Spleen (tissue), 7 donors: ENCODE data around the gene FBLIM1.

Experiments
- CTCF ChIP-seq, 11 experiments: fragments of 200-600 bp in 7 of 11; fragments of 450-650 bp in 4 of 11; sonication (generic) in 4 of 11; IDR thresholded peaks in 8 of 11; conservative IDR thresholded peaks in 3 of 11; 1 replicate in 7 of 11; 2 replicates in 4 of 11; pipeline versions ENCODE4 v1.4.0 to v1.8.0; 2016 to 2021; ENCODE audit warnings: antibody characterized with exemption in 11 of 11, inconsistent platforms in 4 of 11, mild to moderate bottlenecking in 1 of 11
- POLR2A ChIP-seq, 3 donors: fragments of 450-650 bp; IDR thresholded peaks; one replicate each; pipeline ENCODE4 v1.5.1; 2017; ENCODE audit warnings: antibody characterized with exemption in 3 of 3, mild to moderate bottlenecking in 1 of 3
- POLR2AphosphoS5 ChIP-seq, 3 donors: sonication (generic); formaldehyde crosslinking; IDR thresholded peaks; one replicate each; pipeline ENCODE4 v1.5.1; 2017; ENCODE audit warnings: antibody characterized with exemption in 3 of 3
- donor health status: DM: no; HTN: no; CAD: no; lungs with moderate emphysema.
- donor health status: DM: no; HTN: no; CAD: no.
- donor health status: DM: no; HTN: no; CAD: no.

GRCh38 chr1:15804060-15804459, 45.5 kb downstream of the FBLIM1 start:
- no peak for TF ChIP-seq CTCF (IDR thresholded peaks at IDR 0.05 in 8 of 11, conservative IDR thresholded peaks at IDR 0.05 in 3 of 11)
- no peak for TF ChIP-seq POLR2AphosphoS5 (IDR thresholded peaks at IDR 0.05)
- no peak for TF ChIP-seq POLR2A (IDR thresholded peaks at IDR 0.05)
